Trophoblast cell (in vitro differentiated cells and primary cell): ENCODE results near the gene MYCT1.
A peak's percentile ranks its signal among the peaks of the same experiment; 100 is the strongest.

ENCODE experiments used
- DNase-seq, 2 donors: peaks; one replicate each; pipeline ENCODE4 v3.0.0-alpha.2; 2016
- H2AFZ ChIP-seq: 2 replicates; pipeline ENCODE4 v1.6.1; 2013; ENCODE audit warnings: low read length, moderate library complexity, mild to moderate bottlenecking; ENCODE audit not compliant: insufficient read depth, poor library complexity
- H2AK5ac ChIP-seq: 2 replicates; pipeline ENCODE4 v1.6.1; 2013; ENCODE audit warnings: mild to moderate bottlenecking, low read length
- H2BK120ac ChIP-seq: 2 replicates; pipeline ENCODE4 v1.6.1; 2013; ENCODE audit warnings: low read length, mild to moderate bottlenecking, moderate library complexity; ENCODE audit not compliant: insufficient read depth, poor library complexity
- H2BK12ac ChIP-seq: 2 replicates; pipeline ENCODE4 v1.6.1; 2013; ENCODE audit warnings: mild to moderate bottlenecking, low read length, moderate library complexity
- H2BK5ac ChIP-seq: 2 replicates; pipeline ENCODE4 v1.6.1; 2013; ENCODE audit warnings: low read length, low read depth, moderate library complexity, mild to moderate bottlenecking; ENCODE audit not compliant: poor library complexity
- H3K14ac ChIP-seq: 2 replicates; pipeline ENCODE4 v1.6.1; 2013; ENCODE audit warnings: mild to moderate bottlenecking, low read length
- H3K18ac ChIP-seq: 2 replicates; pipeline ENCODE4 v1.6.1; 2013; ENCODE audit warnings: mild to moderate bottlenecking, low read length
- H3K23ac ChIP-seq: 2 replicates; pipeline ENCODE4 v1.6.1; 2013; ENCODE audit warnings: low read length
- H3K27ac ChIP-seq: 2 replicates; pipeline ENCODE4 v1.5.1; 2013; ENCODE audit warnings: low read depth, mild to moderate bottlenecking, inconsistent platforms, low read length, moderate library complexity
- H3K27me3 ChIP-seq: 2 replicates; pipeline ENCODE4 v1.6.1; 2013; ENCODE audit warnings: inconsistent platforms, mild to moderate bottlenecking, low read length, moderate library complexity; ENCODE audit not compliant: insufficient read depth
- H3K36me3 ChIP-seq, 2 experiments: 1 replicate in 1 of 2; 2 replicates in 1 of 2; pipeline ENCODE4 v1.6.1; 2013; ENCODE audit warnings: low read length in 2 of 2, mild to moderate bottlenecking in 2 of 2, moderate library complexity in 1 of 2; ENCODE audit not compliant: insufficient read depth in 2 of 2, control insufficient read depth in 1 of 2
- H3K4ac ChIP-seq: 2 replicates; pipeline ENCODE4 v1.6.1; 2013; ENCODE audit warnings: low read depth, mild to moderate bottlenecking, low read length, moderate library complexity
- H3K4me1 ChIP-seq, 2 experiments: 1 replicate in 1 of 2; 2 replicates in 1 of 2; pipeline ENCODE4 v1.6.1; 2013; ENCODE audit warnings: low read length in 2 of 2, mild to moderate bottlenecking in 2 of 2, moderate library complexity in 1 of 2; ENCODE audit not compliant: insufficient read depth in 2 of 2, control insufficient read depth in 1 of 2
- H3K4me2 ChIP-seq: 2 replicates; pipeline ENCODE4 v1.6.1; 2013; ENCODE audit warnings: inconsistent platforms, mild to moderate bottlenecking, low read length, moderate library complexity
- H3K4me3 ChIP-seq: 2 replicates; pipeline ENCODE4 v1.5.1; 2013; ENCODE audit warnings: mild to moderate bottlenecking, low read depth, low read length, inconsistent platforms
- H3K79me1 ChIP-seq: one replicate; pipeline ENCODE4 v1.6.1; 2013; ENCODE audit warnings: low read length
- H3K79me2 ChIP-seq: 2 replicates; pipeline ENCODE4 v1.6.1; 2013; ENCODE audit warnings: low read length, mild to moderate bottlenecking; ENCODE audit not compliant: control insufficient read depth, insufficient read depth, poor library complexity
- H3K9ac ChIP-seq: 2 replicates; pipeline ENCODE4 v1.6.1; 2013; ENCODE audit warnings: mild to moderate bottlenecking, low read length
- H3K9me3 ChIP-seq: 2 replicates; pipeline ENCODE4 v1.6.1; 2013; ENCODE audit warnings: low read depth, mild to moderate bottlenecking, control low read depth, inconsistent platforms, low read length; ENCODE audit not compliant: insufficient read depth
- H4K12ac ChIP-seq: 2 replicates; pipeline ENCODE4 v1.6.1; 2013; ENCODE audit warnings: low read depth, mild to moderate bottlenecking, low read length, moderate library complexity
- H4K8ac ChIP-seq: 2 replicates; pipeline ENCODE4 v1.6.1; 2013; ENCODE audit warnings: low read depth, mild to moderate bottlenecking, low read length, moderate library complexity
- H4K91ac ChIP-seq: one replicate; pipeline ENCODE4 v1.6.1; 2013; ENCODE audit warnings: low read depth, mild to moderate bottlenecking, low read length, moderate library complexity
- WGBS: extraction: QIAGEN DNeasy Blood & Tissue Kit; methylation state at CpG from one replicate; pipeline ENCODE4 v1.1.7; 2013; ENCODE audit warnings: missing lambda C conversion rate; ENCODE audit not compliant: insufficient read length, insufficient coverage; ENCODE audit errors: extremely low coverage; 5-methylcytosine and 5-hydroxymethylcytosine counted together

MYCT1 gene

DNA sequence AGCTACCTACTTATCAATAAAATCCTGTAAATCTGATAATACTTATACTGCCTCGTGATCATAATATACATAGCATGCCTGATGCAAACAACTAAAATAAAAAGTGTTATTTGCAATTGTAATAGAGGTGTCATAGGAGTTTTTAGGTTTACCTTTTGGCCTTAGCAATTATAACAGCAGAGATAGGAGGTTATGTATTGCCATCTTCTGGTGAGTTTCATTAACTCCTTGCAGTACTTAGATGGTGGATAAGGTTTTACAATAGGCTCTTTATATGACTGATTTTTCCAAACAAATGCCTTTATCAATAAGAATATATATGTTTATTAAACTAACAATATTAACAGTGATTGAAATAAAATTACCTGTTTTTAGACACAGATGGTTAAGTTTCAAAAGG, 27.8 kb upstream of the MYCT1 start:
- H2AFZ ChIP-seq = no peak overlapping the region
- no peaks in the 10 kb centered on the region for H3K36me3 ChIP-seq
- H3K14ac ChIP-seq = no peak overlapping the region
- no peaks in the 10 kb centered on the region for H3K9me3 ChIP-seq
- no CpG with 5 or more reads among the region's 1 CpG for WGBS
- no peak overlapping the region for H3K27ac ChIP-seq
- no peaks in the 10 kb centered on the region for H3K27me3 ChIP-seq
- peak in 1 of 2 donors; percentile 34 for DNase-seq
- H2BK120ac ChIP-seq = no peak overlapping the region
- no peak overlapping the region for H3K18ac ChIP-seq
- H4K12ac ChIP-seq = no peak overlapping the region
- H3K4me2 ChIP-seq = no peak overlapping the region
- no peaks in the 10 kb centered on the region for H3K79me1 ChIP-seq
- no peak overlapping the region for H3K4ac ChIP-seq
- H3K79me2 ChIP-seq = no peaks in the 10 kb centered on the region
- no peak overlapping the region for H3K4me3 ChIP-seq
- H4K91ac ChIP-seq = no peak overlapping the region
- H2AK5ac ChIP-seq = no peak overlapping the region
- H3K4me1 ChIP-seq = no peaks in the 10 kb centered on the region
- no peak overlapping the region for H3K23ac ChIP-seq
- no peak overlapping the region for H3K9ac ChIP-seq
- no peak overlapping the region for H2BK12ac ChIP-seq
- no peak overlapping the region for H2BK5ac ChIP-seq
- H4K8ac ChIP-seq = no peak overlapping the region

DNA sequence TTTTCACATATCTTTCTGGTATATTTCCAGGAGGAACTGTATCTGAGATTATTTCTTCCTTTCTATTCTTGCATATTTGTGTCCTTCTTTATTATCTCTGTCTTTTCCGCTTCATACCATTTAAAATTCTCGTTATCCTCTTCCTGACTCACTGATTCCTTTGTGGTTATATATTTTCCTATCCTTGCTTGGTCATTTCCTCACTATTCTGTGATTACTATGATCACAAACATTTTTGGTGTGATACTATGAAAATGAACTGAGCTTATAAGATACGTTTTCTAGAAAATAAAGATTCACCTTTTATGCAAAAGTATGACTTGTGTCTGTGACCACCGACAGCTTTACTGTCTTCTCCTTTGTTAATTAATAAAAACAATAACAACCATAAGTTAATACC, 26.5 kb upstream of the MYCT1 start:
- Histone ChIP-seq H3K23ac (no peak overlapping the region), H2BK120ac (no peak overlapping the region), H3K27me3 (no peaks in the 10 kb centered on the region), H3K4ac (no peak overlapping the region), H4K8ac (no peak overlapping the region), H3K4me3 (no peak overlapping the region), H3K4me2 (no peak overlapping the region), H2BK12ac (no peak overlapping the region), H3K79me2 (no peaks in the 10 kb centered on the region), H3K79me1 (no peaks in the 10 kb centered on the region), H3K36me3 (no peaks in the 10 kb centered on the region), H3K18ac (no peak overlapping the region), H4K12ac (no peak overlapping the region), H2AFZ (no peak overlapping the region), H3K27ac (no peak overlapping the region), H3K9ac (no peak overlapping the region), H2BK5ac (no peak overlapping the region), H3K4me1 (no peaks in the 10 kb centered on the region), H3K9me3 (no peaks in the 10 kb centered on the region), H3K14ac (no peak overlapping the region), H4K91ac (no peak overlapping the region), H2AK5ac (no peak overlapping the region)
- WGBS = 100% methylated on average over 1 of the region's 4 CpGs
- DNase-seq = no peak

DNA sequence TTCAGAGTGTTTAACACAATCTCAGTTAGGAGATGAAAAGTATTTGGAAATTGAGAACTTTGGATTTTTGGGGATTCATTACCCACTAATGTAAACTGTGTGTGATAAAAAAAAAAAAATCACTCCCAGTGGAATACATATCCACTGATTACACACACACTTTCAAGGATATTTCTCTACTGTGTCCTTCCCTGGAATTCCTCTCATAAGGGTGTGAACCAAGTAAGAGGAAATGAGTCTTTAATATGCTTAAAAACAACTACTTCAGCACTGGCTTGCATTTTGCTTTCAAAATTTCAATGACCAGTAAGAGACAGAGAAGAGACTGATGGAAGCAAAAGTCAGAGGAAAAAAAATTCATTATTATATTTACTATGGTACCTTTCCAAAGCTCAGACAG, 24.5 kb upstream of the MYCT1 start:
- H4K12ac ChIP-seq = no peak overlapping the region
- H3K4me2 ChIP-seq = no peak overlapping the region
- H3K36me3 ChIP-seq = no peaks in the 10 kb centered on the region
- no peak overlapping the region for H3K27ac ChIP-seq
- no peaks in the 10 kb centered on the region for H3K79me2 ChIP-seq
- H3K4me3 ChIP-seq = no peak overlapping the region
- no peak overlapping the region for H4K91ac ChIP-seq
- H3K18ac ChIP-seq = no peak overlapping the region
- no peak overlapping the region for H2AK5ac ChIP-seq
- DNase-seq = no peak
- peaks cover 2% of the 10 kb centered on the region for H3K9me3 ChIP-seq
- H3K14ac ChIP-seq = no peak overlapping the region
- no peaks in the 10 kb centered on the region for H3K27me3 ChIP-seq
- no peak overlapping the region for H2BK12ac ChIP-seq
- H3K23ac ChIP-seq = no peak overlapping the region
- H3K4me1 ChIP-seq = no peaks in the 10 kb centered on the region
- H3K79me1 ChIP-seq = no peaks in the 10 kb centered on the region
- H3K4ac ChIP-seq = no peak overlapping the region
- H2BK120ac ChIP-seq = no peak overlapping the region
- no peak overlapping the region for H4K8ac ChIP-seq
- H2AFZ ChIP-seq = no peak overlapping the region
- H2BK5ac ChIP-seq = no peak overlapping the region
- no peak overlapping the region for H3K9ac ChIP-seq

DNA sequence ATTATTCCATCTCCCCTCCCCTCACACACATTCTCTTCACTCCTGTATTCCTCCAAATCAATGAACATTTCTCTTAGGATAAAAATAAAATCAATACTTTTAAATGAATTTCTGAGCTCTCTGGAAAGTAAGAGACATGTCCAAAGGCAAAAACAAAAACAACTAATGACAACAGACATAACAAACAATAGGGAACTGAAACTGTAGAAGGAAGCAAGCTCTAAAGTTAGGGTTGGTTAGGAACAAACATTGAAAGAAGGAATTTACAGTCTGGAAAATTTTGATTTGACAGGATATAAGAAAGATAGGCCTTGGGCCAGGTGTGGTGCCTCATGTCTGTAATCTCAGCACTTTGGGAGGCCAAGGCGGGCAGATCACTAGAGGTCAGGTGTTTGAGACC, 17.5 kb upstream of the MYCT1 start:
- H3K27ac ChIP-seq = no peak overlapping the region
- no CpG with 5 or more reads among the region's 1 CpG for WGBS
- peak overlapping the region; percentile 47 for H4K91ac ChIP-seq
- H2BK12ac ChIP-seq = no peak overlapping the region
- no peak overlapping the region for H2AK5ac ChIP-seq
- no peak for DNase-seq
- H3K4me2 ChIP-seq = no peak overlapping the region
- H3K23ac ChIP-seq = no peak overlapping the region
- H2BK120ac ChIP-seq = peak overlapping the region; percentile 33
- peaks cover 2% of the 10 kb centered on the region for H3K9me3 ChIP-seq
- H3K4ac ChIP-seq = no peak overlapping the region
- H3K4me1 ChIP-seq = peaks cover 2 to 4% of the 10 kb centered on the region in 2 experiments
- H2BK5ac ChIP-seq = no peak overlapping the region
- no peak overlapping the region for H2AFZ ChIP-seq
- peak overlapping the region; percentile 10 for H4K8ac ChIP-seq
- H3K36me3 ChIP-seq = no peaks in the 10 kb centered on the region
- H3K79me1 ChIP-seq = peaks cover 1% of the 10 kb centered on the region
- no peak overlapping the region for H3K14ac ChIP-seq
- H4K12ac ChIP-seq = no peak overlapping the region
- no peak overlapping the region for H3K4me3 ChIP-seq
- no peak overlapping the region for H3K9ac ChIP-seq
- no peaks in the 10 kb centered on the region for H3K79me2 ChIP-seq
- H3K27me3 ChIP-seq = no peaks in the 10 kb centered on the region
- no peak overlapping the region for H3K18ac ChIP-seq
